SJCRH30 (cell line): ENCODE measurements around the gene S1PR1. TPM values are rescaled to one million over a fixed set of nuclear protein-coding genes. Genes with fewer than 3 reads are reported as not detected.
A peak's percentile ranks its signal among the peaks of the same experiment; 100 is the strongest.

Source experiments
- DNase-seq, 2 experiments: peaks; one replicate each; pipeline ENCODE4 v3.0.0-alpha.2; 2015 to 2020
- H3K27ac ChIP-seq: fragments of 250-450 bp; sonication (Bioruptor Pico); 2 replicates; pipeline ENCODE4 v1.5.1; 2020; ENCODE audit warnings: mild to moderate bottlenecking, moderate library complexity
- H3K27me3 ChIP-seq: fragments of 250-450 bp; sonication (Bioruptor Pico); 2 replicates; pipeline ENCODE4 v1.5.1; 2020; ENCODE audit warnings: mild to moderate bottlenecking, moderate library complexity
- H3K36me3 ChIP-seq: fragments of 250-450 bp; sonication (Bioruptor Pico); 2 replicates; pipeline ENCODE4 v1.5.1; 2020; ENCODE audit warnings: mild to moderate bottlenecking, moderate library complexity
- H3K4me1 ChIP-seq: fragments of 250-450 bp; sonication (Bioruptor Pico); 2 replicates; pipeline ENCODE4 v1.5.1; 2020; ENCODE audit warnings: mild to moderate bottlenecking, moderate library complexity
- H3K4me3 ChIP-seq: fragments of 250-450 bp; sonication (Bioruptor Pico); 2 replicates; pipeline ENCODE4 v1.5.1; 2020; ENCODE audit warnings: mild to moderate bottlenecking, moderate library complexity
- H3K9me3 ChIP-seq: fragments of 250-450 bp; sonication (Bioruptor Pico); replicated peaks from 2 replicates; pipeline ENCODE4 v1.5.1; 2020; ENCODE audit warnings: mild to moderate bottlenecking, moderate library complexity
- total RNA-seq: library from RNA; depleted of rRNA; stranded (reverse); fragments of >200 nt; shearing (Covaris generic); gene quantifications from 2 replicates; pipeline ENCODE4 v1.2.3, GENCODE V29; 2014

The S1PR1 gene
- total RNA-seq, 1 experiment from 2014 or later, result 22.4 TPM

DNA sequence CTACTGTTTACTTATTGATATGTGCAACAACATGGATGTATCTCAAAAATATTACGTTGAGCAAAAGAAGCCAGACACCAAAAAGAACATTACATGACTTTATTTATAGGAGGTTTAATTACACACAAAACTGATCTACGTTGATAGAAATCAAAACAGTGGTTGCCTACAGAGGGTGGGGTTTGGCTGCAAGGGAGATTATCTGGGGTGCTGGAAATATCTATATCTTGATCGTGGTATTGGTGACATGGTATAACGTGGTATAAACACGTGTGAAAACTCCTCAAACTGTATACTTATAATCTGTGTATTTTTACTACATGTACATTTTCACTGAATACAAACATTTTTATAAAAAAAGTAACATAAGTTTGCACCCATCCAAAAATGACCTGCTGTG, 38.9 kb downstream of the S1PR1 start:
- Histone ChIP-seq H3K9me3 (no peaks in the 10 kb centered on the region), H3K4me3 (no peak overlapping the region), H3K4me1 (peaks cover 4% of the 10 kb centered on the region; the same call in 1 of the 2 replicates), H3K36me3 (no peaks in the 10 kb centered on the region), H3K27ac (no peak overlapping the region), H3K27me3 (no peaks in the 10 kb centered on the region)
- no peak for DNase-seq

DNA sequence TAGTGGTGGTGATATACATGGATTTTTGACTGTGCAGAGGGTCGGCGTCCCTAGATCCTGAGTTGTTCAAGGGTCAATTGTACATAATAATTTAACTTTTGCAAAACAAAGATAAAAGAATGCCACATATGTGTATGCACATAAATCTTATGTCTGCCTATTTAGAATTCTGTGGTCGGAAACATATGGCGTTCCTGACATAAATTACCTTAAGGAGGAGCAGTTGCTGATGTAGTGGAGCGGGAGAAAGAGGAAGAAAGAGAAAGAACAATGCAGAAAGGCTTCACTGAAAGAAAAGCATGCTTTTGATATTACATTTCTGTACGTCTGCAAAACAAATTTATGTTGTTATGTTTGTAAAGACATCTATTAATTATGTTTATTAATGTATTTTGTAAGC, 40.0 kb downstream of the S1PR1 start:
- no peak overlapping the region for H3K27ac ChIP-seq
- peaks cover 4% of the 10 kb centered on the region; the same call in 1 of the 2 replicates for H3K4me1 ChIP-seq
- no peak overlapping the region for H3K4me3 ChIP-seq
- no peak for DNase-seq
- H3K9me3 ChIP-seq, result no peaks in the 10 kb centered on the region
- H3K36me3 ChIP-seq, result no peaks in the 10 kb centered on the region
- H3K27me3 ChIP-seq, result no peaks in the 10 kb centered on the region

GRCh38 chr1:101278238-101278637, 41.4 kb downstream of the S1PR1 start:
- H3K27ac ChIP-seq, result no peak overlapping the region
- no peaks in the 10 kb centered on the region for H3K9me3 ChIP-seq
- peaks cover 4% of the 10 kb centered on the region; the same call in 1 of the 2 replicates for H3K4me1 ChIP-seq
- H3K36me3 ChIP-seq, result no peaks in the 10 kb centered on the region
- no peak for DNase-seq
- H3K27me3 ChIP-seq, result no peaks in the 10 kb centered on the region
- no peak overlapping the region for H3K4me3 ChIP-seq

DNA sequence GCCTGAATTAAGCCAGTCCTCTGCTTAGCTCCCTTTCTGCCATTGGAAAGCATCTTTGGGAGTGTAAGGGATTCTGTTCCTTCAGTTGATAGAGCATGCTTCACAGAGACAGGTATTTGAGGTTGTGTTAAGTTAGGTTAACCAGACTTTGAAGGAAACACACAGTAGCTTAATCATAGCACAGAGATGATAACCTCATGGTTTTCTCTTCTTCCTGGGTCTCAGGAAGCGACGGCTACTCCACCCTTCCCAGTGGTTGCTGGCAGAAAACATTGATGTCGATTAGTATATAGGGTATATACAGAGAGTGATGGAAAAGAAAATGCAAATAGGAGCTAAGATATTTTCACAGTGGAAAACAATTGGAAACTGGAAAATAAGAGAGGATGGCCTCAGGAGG, 42.0 kb downstream of the S1PR1 start:
- Histone ChIP-seq H3K4me3 (no peak overlapping the region), H3K36me3 (no peaks in the 10 kb centered on the region), H3K27ac (no peak overlapping the region), H3K4me1 (peaks cover 4% of the 10 kb centered on the region; the same call in 1 of the 2 replicates), H3K9me3 (no peaks in the 10 kb centered on the region), H3K27me3 (no peaks in the 10 kb centered on the region)
- no peak for DNase-seq

- no peak for DNase-seq
- Histone ChIP-seq H3K9me3 (no peaks in the 10 kb centered on the region), H3K4me1 (peaks cover 4% of the 10 kb centered on the region; the same call in 1 of the 2 replicates), H3K27ac (no peak overlapping the region), H3K27me3 (no peaks in the 10 kb centered on the region), H3K4me3 (no peak overlapping the region), H3K36me3 (no peaks in the 10 kb centered on the region)
Observed at GRCh38 chr1:101280049-101280592, 43.3 kb downstream of the S1PR1 start.

GRCh38 chr1:101280942-101281654, 44.3 kb downstream of the S1PR1 start:
- no peak overlapping the region for H3K27ac ChIP-seq
- H3K27me3 ChIP-seq, result no peaks in the 10 kb centered on the region
- H3K4me1 ChIP-seq, result peaks cover 4% of the 10 kb centered on the region; the same call in 1 of the 2 replicates
- H3K36me3 ChIP-seq, result no peaks in the 10 kb centered on the region
- DNase-seq, result no peak
- no peaks in the 10 kb centered on the region for H3K9me3 ChIP-seq
- no peak overlapping the region for H3K4me3 ChIP-seq

DNA sequence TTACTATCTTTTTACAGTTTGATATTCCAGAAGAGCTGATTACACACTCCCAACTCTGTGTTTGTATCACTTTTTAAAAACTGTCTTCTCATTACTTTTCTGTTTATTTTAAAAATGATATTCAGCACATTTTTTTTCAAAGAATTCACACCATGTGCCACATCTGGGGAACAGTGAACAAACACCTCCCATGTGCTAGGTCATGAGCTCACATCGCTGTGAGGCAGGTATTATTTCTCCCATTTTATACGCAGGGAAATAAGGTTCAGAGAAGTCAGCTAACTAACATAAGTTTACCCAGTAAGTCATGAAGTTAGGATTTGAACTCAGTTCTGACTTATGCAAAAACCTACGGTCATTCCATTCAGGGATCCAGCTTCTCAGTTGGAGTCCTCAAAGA, 44.9 kb downstream of the S1PR1 start:
- no peak overlapping the region for H3K27ac ChIP-seq
- no peaks in the 10 kb centered on the region for H3K27me3 ChIP-seq
- DNase-seq, result no peak
- no peak overlapping the region for H3K4me3 ChIP-seq
- H3K36me3 ChIP-seq, result no peaks in the 10 kb centered on the region
- peaks cover 4% of the 10 kb centered on the region; the same call in 1 of the 2 replicates for H3K4me1 ChIP-seq
- H3K9me3 ChIP-seq, result no peaks in the 10 kb centered on the region

- DNase-seq, result peak; percentile 17 to 34
- Histone ChIP-seq H3K9me3 (no peaks in the 10 kb centered on the region), H3K4me1 (no peaks in the 10 kb centered on the region), H3K27me3 (no peaks in the 10 kb centered on the region), H3K27ac (no peak overlapping the region), H3K4me3 (no peak overlapping the region), H3K36me3 (no peaks in the 10 kb centered on the region)
Observed at GRCh38 chr1:101282314-101283038, 45.7 kb downstream of the S1PR1 start.

DNA sequence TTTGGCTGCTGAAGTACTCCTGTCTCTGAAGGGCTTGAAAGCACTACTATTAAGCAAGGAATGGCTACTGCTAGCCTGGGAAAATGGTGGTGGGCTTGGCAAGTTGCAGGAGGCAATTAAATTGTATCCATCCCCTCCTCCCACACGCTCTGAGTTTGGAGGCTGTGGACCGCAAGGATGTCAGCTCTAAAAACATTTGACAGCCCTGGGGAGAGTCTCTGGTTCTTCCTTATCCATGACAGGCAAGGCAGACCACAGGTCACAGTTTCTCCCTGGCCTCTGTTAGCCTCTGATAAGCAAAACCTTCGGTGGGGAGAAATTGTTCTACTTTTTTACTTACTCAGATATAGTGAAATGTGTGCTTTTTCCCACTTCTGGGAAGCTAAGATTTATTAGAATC, 46.6 kb downstream of the S1PR1 start:
- Histone ChIP-seq H3K27ac (no peak overlapping the region), H3K36me3 (no peaks in the 10 kb centered on the region), H3K4me3 (no peak overlapping the region), H3K27me3 (no peaks in the 10 kb centered on the region), H3K9me3 (no peaks in the 10 kb centered on the region), H3K4me1 (no peaks in the 10 kb centered on the region)
- DNase-seq, result no peak

GRCh38 chr1:101284021-101284420, 47.2 kb downstream of the S1PR1 start:
- no peak for DNase-seq
- Histone ChIP-seq H3K27me3 (no peaks in the 10 kb centered on the region), H3K4me3 (no peak overlapping the region), H3K27ac (no peak overlapping the region), H3K36me3 (no peaks in the 10 kb centered on the region), H3K4me1 (no peaks in the 10 kb centered on the region), H3K9me3 (no peaks in the 10 kb centered on the region)

GRCh38 chr1:101284622-101285218, 47.9 kb downstream of the S1PR1 start:
- Histone ChIP-seq H3K9me3 (no peaks in the 10 kb centered on the region), H3K4me3 (no peak overlapping the region), H3K4me1 (no peaks in the 10 kb centered on the region), H3K27ac (no peak overlapping the region), H3K27me3 (no peaks in the 10 kb centered on the region), H3K36me3 (no peaks in the 10 kb centered on the region)
- no peak for DNase-seq

- H3K36me3 ChIP-seq, result no peaks in the 10 kb centered on the region
- no peak overlapping the region for H3K4me3 ChIP-seq
- H3K27me3 ChIP-seq, result no peaks in the 10 kb centered on the region
- H3K27ac ChIP-seq, result no peak overlapping the region
- peaks cover 2% of the 10 kb centered on the region; the same call in 1 of the 2 replicates for H3K4me1 ChIP-seq
- DNase-seq, result no peak
- no peaks in the 10 kb centered on the region for H3K9me3 ChIP-seq
Observed at GRCh38 chr1:101285922-101286570, 49.2 kb downstream of the S1PR1 start.

DNA sequence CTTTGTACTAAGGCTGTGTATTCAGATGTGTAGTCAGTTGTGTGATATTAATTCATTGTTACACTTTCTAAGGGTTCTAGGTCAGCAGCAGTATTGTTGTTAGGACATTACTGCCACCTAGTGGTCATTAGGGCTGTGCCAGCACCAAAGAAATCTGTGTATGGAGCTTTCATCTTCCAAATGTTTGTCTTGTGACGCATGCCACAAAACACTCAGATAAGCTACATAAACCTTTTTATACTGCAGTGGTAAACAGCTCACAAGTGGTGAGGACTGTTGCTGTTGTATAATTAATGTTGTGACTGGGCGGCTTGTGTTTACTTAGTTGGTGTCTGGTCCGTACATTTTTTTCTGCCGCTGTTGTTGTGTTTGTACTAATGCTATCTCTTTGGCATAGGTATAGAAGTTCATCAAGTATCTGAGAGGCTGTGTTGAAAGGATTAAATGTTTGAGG, 51.7 kb downstream of the S1PR1 start:
- Histone ChIP-seq H3K27ac (no peak overlapping the region), H3K4me1 (peaks cover 15% of the 10 kb centered on the region), H3K36me3 (no peaks in the 10 kb centered on the region), H3K4me3 (no peak overlapping the region), H3K27me3 (no peaks in the 10 kb centered on the region), H3K9me3 (no peaks in the 10 kb centered on the region)
- peak; percentile 61 to 87 for DNase-seq

- no peak overlapping the region for H3K4me3 ChIP-seq
- peaks cover 18% of the 10 kb centered on the region for H3K4me1 ChIP-seq
- no peaks in the 10 kb centered on the region for H3K36me3 ChIP-seq
- no peak for DNase-seq
- no peaks in the 10 kb centered on the region for H3K27me3 ChIP-seq
- H3K27ac ChIP-seq, result no peak overlapping the region
- H3K9me3 ChIP-seq, result no peaks in the 10 kb centered on the region
Observed at GRCh38 chr1:101290119-101290921, 53.5 kb downstream of the S1PR1 start.
